ENCODE measurements around the gene INPP4B. TPM values are rescaled to one million over a fixed set of nuclear protein-coding genes. Genes with fewer than 3 reads are reported as not detected.

The INPP4B gene
- total RNA-seq, 4 donors from 2014 or later: 29.4 to 51.5 (median 35.3) TPM

- Histone ChIP-seq H3K27ac (no peak overlapping the region), H3K9me3 (no peaks in the 10 kb centered on the region), H3K36me3 (no peaks in the 10 kb centered on the region), H3K4me3 (no peak overlapping the region), H3K27me3 (no peaks in the 10 kb centered on the region), H3K4me1 (no peaks in the 10 kb centered on the region)
- no peak for DNase-seq
- no peak for TF ChIP-seq CTCF (IDR thresholded peaks at IDR 0.05)
- intact Hi-C loops (cut with DNase I; ENCODE audit: low total_unique reads): no loop called here
Measured at GRCh38 chr4:142826503-142827241, 19.4 kb downstream of the INPP4B start.

GRCh38 chr4:142824368-142824767 is 21.7 kb downstream of the INPP4B start:
- intact Hi-C loops (cut with DNase I; ENCODE audit: low total_unique reads): no loop called here

GRCh38 chr4:142823796-142824195 is 22.3 kb downstream of the INPP4B start:
- intact Hi-C loops (cut with DNase I; ENCODE audit: low total_unique reads): no loop called here
- no peak for DNase-seq
- Histone ChIP-seq H3K9me3 (no peaks in the 10 kb centered on the region), H3K4me1 (no peaks in the 10 kb centered on the region), H3K27ac (no peak overlapping the region), H3K4me3 (no peak overlapping the region), H3K27me3 (no peaks in the 10 kb centered on the region), H3K36me3 (no peaks in the 10 kb centered on the region)
- TF ChIP-seq CTCF (IDR thresholded peaks at IDR 0.05) (no peak), POLR2A (IDR thresholded peaks at IDR 0.05) (no peak)

More at GRCh38 chr4:142824368-142824767, 21.7 kb downstream of the INPP4B start:
- no peaks in the 10 kb centered on the region for H3K27me3 ChIP-seq
- no peaks in the 10 kb centered on the region for H3K4me1 ChIP-seq
- DNase-seq: no peak
- H3K27ac ChIP-seq: no peak overlapping the region
- no peaks in the 10 kb centered on the region for H3K36me3 ChIP-seq
- no peaks in the 10 kb centered on the region for H3K9me3 ChIP-seq
- TF ChIP-seq POLR2A (IDR thresholded peaks at IDR 0.05) (no peak), CTCF (IDR thresholded peaks at IDR 0.05) (no peak)
- no peak overlapping the region for H3K4me3 ChIP-seq

GRCh38 chr4:142818476-142818875 is 27.6 kb downstream of the INPP4B start:
- Histone ChIP-seq H3K9me3 (no peaks in the 10 kb centered on the region), H3K4me1 (no peaks in the 10 kb centered on the region), H3K4me3 (no peak overlapping the region), H3K36me3 (no peaks in the 10 kb centered on the region), H3K27ac (peak overlapping the region; percentile 48 to 55), H3K27me3 (no peaks in the 10 kb centered on the region)
- no peak for TF ChIP-seq POLR2A (IDR thresholded peaks at IDR 0.05)
- no peak for DNase-seq
- intact Hi-C loops (cut with DNase I; ENCODE audit: low total_unique reads): no loop called here

GRCh38 chr4:142818031-142818430 is 28.1 kb downstream of the INPP4B start:
- Histone ChIP-seq H3K27ac (peak overlapping the region; percentile 48 to 55), H3K27me3 (no peaks in the 10 kb centered on the region), H3K4me3 (peak overlapping the region; percentile 2 to 7), H3K9me3 (no peaks in the 10 kb centered on the region), H3K4me1 (no peaks in the 10 kb centered on the region), H3K36me3 (no peaks in the 10 kb centered on the region)
- intact Hi-C loops (cut with DNase I; ENCODE audit: low total_unique reads): no loop called here
- DNase-seq: no peak
- TF ChIP-seq CTCF (IDR thresholded peaks at IDR 0.05) (no peak), POLR2A (IDR thresholded peaks at IDR 0.05) (no peak)

All from uterus (tissue), 4 donors.